ENCODE results near the gene EFNA3.

The EFNA3 gene

GRCh38 chr1:155130272-155131006, 51.8 kb downstream of the EFNA3 start (continued):
- TF ChIP-seq ZNF48 (tag by site-specific recombination; IDR thresholded peaks at IDR 0.05), result no peak
- TF ChIP-seq ZNF19 (tag by site-specific recombination; IDR thresholded peaks at IDR 0.05; ENCODE audit: low read depth), result no peak

DNA sequence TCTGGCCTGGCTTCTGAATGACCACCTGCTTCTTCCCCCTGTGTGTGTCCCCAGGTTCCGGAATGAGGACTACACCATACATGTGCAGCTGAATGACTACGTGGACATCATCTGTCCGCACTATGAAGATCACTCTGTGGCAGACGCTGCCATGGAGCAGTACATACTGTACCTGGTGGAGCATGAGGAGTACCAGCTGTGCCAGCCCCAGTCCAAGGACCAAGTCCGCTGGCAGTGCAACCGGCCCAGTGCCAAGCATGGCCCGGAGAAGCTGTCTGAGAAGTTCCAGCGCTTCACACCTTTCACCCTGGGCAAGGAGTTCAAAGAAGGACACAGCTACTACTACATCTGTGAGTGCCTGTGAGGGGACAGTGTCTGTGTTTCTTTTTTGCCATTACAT, 52.6 kb downstream of the EFNA3 start:
- Histone ChIP-seq H3K9me3 (ENCODE audit: control insufficient read depth, insufficient read depth, low read depth, low read length) (no peaks in the 10 kb centered on the region), H3K27ac (ENCODE audit: extremely low read depth, low read depth, low read length) (no peak overlapping the region), H3K4me1 (ENCODE audit: control insufficient read depth, insufficient read depth, low read length) (peaks cover 18% of the 10 kb centered on the region), H3K36me3 (ENCODE audit: control insufficient read depth in 2 of 2, insufficient read depth in 1 of 2, low read length in 2 of 2) (peaks cover 3 to 36% of the 10 kb centered on the region in 2 experiments; a peak in 2 of 3 replicates), H3K4me3 (ENCODE audit: low read depth, low read length) (no peak overlapping the region)
- CTCF ChIA-PET, result interaction anchor here (1.0 to 8.1 kb wide), 6 partner anchors 37 to 46 kb away, joined by 3 to 54 read pairs (median 9); partner anchors contain the start of gene KRTCAP2
- TF ChIP-seq KLF10 (tag by site-specific recombination; IDR thresholded peaks at IDR 0.05) (no peak), MYNN (tag by site-specific recombination; IDR thresholded peaks at IDR 0.05; ENCODE audit: borderline replicate concordance) (no peak)
- POLR2A ChIA-PET, result interaction anchor here (1.0 to 3.5 kb wide), 3 partner anchors 11 to 41 kb away, joined by 3 to 17 read pairs (median 5); partner anchors contain the start of gene KRTCAP2

DNA sequence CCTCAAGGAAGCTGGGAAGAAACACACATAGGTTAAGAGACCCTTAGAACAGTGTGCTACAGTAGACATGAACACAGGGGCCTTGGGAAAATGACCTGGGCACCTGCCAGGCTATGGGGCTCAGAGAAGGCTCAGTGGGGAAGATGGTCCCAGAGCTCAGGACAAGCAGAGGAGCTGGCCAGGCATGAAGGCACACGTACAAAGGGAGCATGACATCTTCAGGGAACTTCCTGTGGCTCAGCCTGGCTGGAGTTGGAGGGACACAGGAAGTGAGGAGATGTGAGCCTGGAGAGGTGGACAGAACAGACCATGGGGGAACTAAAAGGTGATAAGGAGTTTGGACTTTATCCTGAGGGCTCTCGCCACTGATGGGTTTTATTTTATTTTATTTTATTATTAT, 53.2 kb downstream of the EFNA3 start:
- H3K4me1 ChIP-seq (ENCODE audit: control insufficient read depth, insufficient read depth, low read length), result peaks cover 16% of the 10 kb centered on the region
- no peaks in the 10 kb centered on the region for H3K9me3 ChIP-seq (ENCODE audit: control insufficient read depth, insufficient read depth, low read depth, low read length)
- TF ChIP-seq, protein P1, sequence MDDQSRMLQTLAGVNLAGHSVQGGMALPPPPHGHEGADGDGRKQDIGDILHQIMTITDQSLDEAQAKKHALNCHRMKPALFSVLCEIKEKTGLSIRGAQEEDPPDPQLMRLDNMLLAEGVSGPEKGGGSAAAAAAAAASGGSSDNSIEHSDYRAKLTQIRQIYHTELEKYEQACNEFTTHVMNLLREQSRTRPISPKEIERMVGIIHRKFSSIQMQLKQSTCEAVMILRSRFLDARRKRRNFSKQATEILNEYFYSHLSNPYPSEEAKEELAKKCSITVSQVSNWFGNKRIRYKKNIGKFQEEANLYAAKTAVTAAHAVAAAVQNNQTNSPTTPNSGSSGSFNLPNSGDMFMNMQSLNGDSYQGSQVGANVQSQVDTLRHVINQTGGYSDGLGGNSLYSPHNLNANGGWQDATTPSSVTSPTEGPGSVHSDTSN (CRISPR knock-in tag; IDR thresholded peaks at IDR 0.05), result no peak
- TF ChIP-seq ZNF76 (tag by site-specific recombination; IDR thresholded peaks at IDR 0.05; ENCODE audit: borderline replicate concordance, low read depth), result no peak
- no peak for TF ChIP-seq ZNF138 (tag by site-specific recombination; IDR thresholded peaks at IDR 0.05; ENCODE audit: borderline replicate concordance)
- TF ChIP-seq MYNN (tag by site-specific recombination; IDR thresholded peaks at IDR 0.05; ENCODE audit: borderline replicate concordance), result no peak
- no peak for TF ChIP-seq ZNF146 (tag by site-specific recombination; IDR thresholded peaks at IDR 0.05)
- TF ChIP-seq WT1 (tag by site-specific recombination; IDR thresholded peaks at IDR 0.05), result no peak
- TF ChIP-seq ZNF658 (tag by site-specific recombination; IDR thresholded peaks at IDR 0.05), result no peak
- TF ChIP-seq BCL11A (tag by site-specific recombination; IDR thresholded peaks at IDR 0.05; ENCODE audit: low read depth), result no peak
- TF ChIP-seq SETDB1 (IDR thresholded peaks at IDR 0.05; ENCODE audit: insufficient read length, low read length), result no peak
- no peak for TF ChIP-seq ZNF398 (tag by site-specific recombination; IDR thresholded peaks at IDR 0.05)
- no peak for TF ChIP-seq ZNF433 (tag by site-specific recombination; IDR thresholded peaks at IDR 0.05; ENCODE audit: low read depth)
- TF ChIP-seq ZNF324 (tag by site-specific recombination; IDR thresholded peaks at IDR 0.05), result no peak
- TF ChIP-seq ZNF621 (tag by site-specific recombination; IDR thresholded peaks at IDR 0.05), result no peak
- TF ChIP-seq ZBTB21 (tag by site-specific recombination; IDR thresholded peaks at IDR 0.05), result no peak
- TF ChIP-seq, protein P2, sequence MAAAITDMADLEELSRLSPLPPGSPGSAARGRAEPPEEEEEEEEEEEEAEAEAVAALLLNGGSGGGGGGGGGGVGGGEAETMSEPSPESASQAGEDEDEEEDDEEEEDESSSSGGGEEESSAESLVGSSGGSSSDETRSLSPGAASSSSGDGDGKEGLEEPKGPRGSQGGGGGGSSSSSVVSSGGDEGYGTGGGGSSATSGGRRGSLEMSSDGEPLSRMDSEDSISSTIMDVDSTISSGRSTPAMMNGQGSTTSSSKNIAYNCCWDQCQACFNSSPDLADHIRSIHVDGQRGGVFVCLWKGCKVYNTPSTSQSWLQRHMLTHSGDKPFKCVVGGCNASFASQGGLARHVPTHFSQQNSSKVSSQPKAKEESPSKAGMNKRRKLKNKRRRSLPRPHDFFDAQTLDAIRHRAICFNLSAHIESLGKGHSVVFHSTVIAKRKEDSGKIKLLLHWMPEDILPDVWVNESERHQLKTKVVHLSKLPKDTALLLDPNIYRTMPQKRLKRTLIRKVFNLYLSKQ (tag by site-specific recombination; IDR thresholded peaks at IDR 0.05; ENCODE audit: borderline replicate concordance), result no peak
- TF ChIP-seq KLF1 (tag by site-specific recombination; IDR thresholded peaks at IDR 0.05), result no peak
- no peak for TF ChIP-seq ZNF10 (tag by site-specific recombination; IDR thresholded peaks at IDR 0.05)
- no peak overlapping the region for H3K27ac ChIP-seq (ENCODE audit: extremely low read depth, low read depth, low read length)
- POLR2A ChIA-PET, result interaction anchor here (1.0 to 3.5 kb wide), 2 partner anchors 10 to 41 kb away, joined by 3 to 17 read pairs; partner anchors contain the start of gene KRTCAP2
- H3K36me3 ChIP-seq (ENCODE audit: control insufficient read depth in 2 of 2, insufficient read depth in 1 of 2, low read length in 2 of 2), result peaks cover 3 to 36% of the 10 kb centered on the region in 2 experiments; a peak in 2 of 3 replicates
- H3K4me3 ChIP-seq (ENCODE audit: low read depth, low read length), result no peak overlapping the region
- CTCF ChIA-PET, result interaction anchor here (0.6 to 8.1 kb wide), 7 partner anchors 40 to 944 kb away, joined by 3 to 54 read pairs (median 7); partner anchors contain the start of gene KRTCAP2

Data from HEK293 (cell line).